CD14-positive monocyte (primary cell): Measurements from ENCODE around the gene LGALSL. TPM values are rescaled to one million over a fixed set of nuclear protein-coding genes. Genes with fewer than 3 reads are reported as not detected.

Experiments
- DNase-seq, 3 donors: peaks; one replicate each; pipeline ENCODE4 v3.0.0-alpha.2; 2011 to 2022
- H2AFZ ChIP-seq: 2 replicates; pipeline ENCODE4 v1.6.0; 2012; ENCODE audit warnings: mild to moderate bottlenecking, low read depth, low read length, inconsistent platforms; ENCODE audit not compliant: insufficient read depth, poor library complexity, severe bottlenecking
- H3K27ac ChIP-seq, 2 donors: 1 replicate in 1 of 2; 2 replicates in 1 of 2; pipeline ENCODE4 v1.5.1; 2012 to 2013; ENCODE audit warnings: low read length in 2 of 2, control low read depth in 1 of 2, inconsistent platforms in 1 of 2, low read depth in 1 of 2, mild to moderate bottlenecking in 1 of 2
- H3K27me3 ChIP-seq, 2 donors: one replicate each; pipeline versions ENCODE4 v1.6.0 to v1.6.1; 2011 to 2013; ENCODE audit warnings: low read length in 2 of 2; ENCODE audit not compliant: control insufficient read depth in 2 of 2, insufficient read depth in 2 of 2
- H3K36me3 ChIP-seq, 2 donors: replicated peaks in 1 of 2; 1 replicate in 1 of 2; 2 replicates in 1 of 2; pipeline versions ENCODE4 v1.5.1 to v1.6.1; 2012 to 2013; ENCODE audit warnings: low read length in 2 of 2, control low read depth in 1 of 2, inconsistent platforms in 1 of 2, mild to moderate bottlenecking in 1 of 2; ENCODE audit not compliant: insufficient read depth in 2 of 2, control insufficient read depth in 1 of 2
- H3K4me1 ChIP-seq, 2 donors: 1 replicate in 1 of 2; 2 replicates in 1 of 2; pipeline versions ENCODE4 v1.5.1 to v1.6.1; 2012 to 2013; ENCODE audit warnings: low read length in 2 of 2, control low read depth in 1 of 2, inconsistent platforms in 1 of 2, mild to moderate bottlenecking in 1 of 2, moderate library complexity in 1 of 2; ENCODE audit not compliant: insufficient read depth in 2 of 2, control insufficient read depth in 1 of 2
- H3K4me2 ChIP-seq: replicated peaks from 2 replicates; pipeline ENCODE3; 2012; ENCODE audit warnings: low read length, moderate library complexity, mild to moderate bottlenecking; ENCODE audit not compliant: poor library complexity, severe bottlenecking; ENCODE audit errors: extremely low read depth
- H3K4me3 ChIP-seq, 3 experiments: fragments of 200-600 bp in 1 of 3; sonication (generic) in 1 of 3; replicated peaks in 1 of 3; 1 replicate in 2 of 3; 2 replicates in 1 of 3; pipeline ENCODE4 v1.5.1; 2011 to 2013; ENCODE audit warnings: low read length in 3 of 3, mild to moderate bottlenecking in 3 of 3, control low read depth in 2 of 3, low read depth in 2 of 3, inconsistent platforms in 1 of 3, moderate library complexity in 1 of 3
- H3K79me2 ChIP-seq: 2 replicates; pipeline ENCODE4 v1.6.0; 2012; ENCODE audit warnings: mild to moderate bottlenecking, control low read depth, inconsistent platforms, low read length, moderate library complexity; ENCODE audit not compliant: insufficient read depth
- H3K9ac ChIP-seq: 2 replicates; pipeline ENCODE4 v1.6.0; 2017; ENCODE audit warnings: low read length, mild to moderate bottlenecking; ENCODE audit not compliant: insufficient read depth, poor library complexity, severe bottlenecking
- H3K9me3 ChIP-seq, 2 donors: replicated peaks in 1 of 2; 1 replicate in 1 of 2; 2 replicates in 1 of 2; pipeline versions ENCODE4 v1.5.1 to v1.6.1; 2012 to 2013; ENCODE audit warnings: low read length in 2 of 2, control low read depth in 1 of 2; ENCODE audit not compliant: control insufficient read depth in 1 of 2, insufficient read depth in 1 of 2
- H4K20me1 ChIP-seq: 2 replicates; pipeline ENCODE4 v1.6.0; 2012; ENCODE audit warnings: mild to moderate bottlenecking, low read length, control low read depth, moderate library complexity; ENCODE audit not compliant: insufficient read depth
- H3K27ac Mint-ChIP-seq, 7 donors: one replicate each; pipeline ENCODE4 v1.8.0; 2020; ENCODE audit warnings: mild to moderate bottlenecking in 7 of 7, mixed read lengths in 7 of 7, moderate library complexity in 6 of 7, inconsistent platforms in 2 of 7
- H3K27me3 Mint-ChIP-seq, 3 donors: one replicate each; pipeline ENCODE4 v1.8.0; 2021 to 2022; ENCODE audit warnings: low read depth in 3 of 3, mild to moderate bottlenecking in 3 of 3, mixed read lengths in 3 of 3, moderate library complexity in 3 of 3, inconsistent platforms in 1 of 3
- H3K36me3 Mint-ChIP-seq, 2 donors: one replicate each; pipeline ENCODE4 v1.8.0; 2020; ENCODE audit warnings: mixed read lengths in 2 of 2, inconsistent platforms in 1 of 2, mild to moderate bottlenecking in 1 of 2
- H3K4me1 Mint-ChIP-seq: one replicate; pipeline ENCODE4 v1.8.0; 2020; ENCODE audit warnings: mild to moderate bottlenecking, mixed read lengths
- H3K4me3 Mint-ChIP-seq, 2 donors: one replicate each; pipeline ENCODE4 v1.8.0; 2020; ENCODE audit warnings: mild to moderate bottlenecking in 2 of 2, mixed read lengths in 2 of 2, moderate library complexity in 1 of 2
- H3K9me3 Mint-ChIP-seq, 7 donors: one replicate each; pipeline ENCODE4 v1.8.0; 2020 to 2022; ENCODE audit warnings: mixed read lengths in 7 of 7, mild to moderate bottlenecking in 6 of 7, moderate library complexity in 6 of 7, inconsistent platforms in 2 of 7
- CTCF ChIP-seq: fragments of 200-600 bp; IDR thresholded peaks from one replicate; pipeline ENCODE4 v1.8.0; 2022; ENCODE audit warnings: antibody characterized with exemption, mild to moderate bottlenecking
- WGBS: methylation state at CpG from one replicate; pipeline ENCODE4 v1.1.5; 2013; ENCODE audit warnings: missing lambda C conversion rate; ENCODE audit not compliant: insufficient coverage; 5-methylcytosine and 5-hydroxymethylcytosine counted together
- intact Hi-C, 2 donors: fragments of 100-400 bp; cut with micrococcal nuclease; formaldehyde crosslinking; loops; one replicate each; pipeline versions ENCODE4 v1.15.0 to v1.15.1; 2023
- polyA plus RNA-seq, 3 donors: library from polyadenylated mRNA; depleted of rRNA in 1 of 3; unstranded in 2 of 3; stranded (reverse) in 1 of 3; fragments of 300-500 nt in 2 of 3; fragments of >200 nt in 1 of 3; fragmentation: Illumina TruSeq in 2 of 3; gene quantifications; 1 replicate in 2 of 3; 2 replicates in 1 of 3; pipeline ENCODE4 v1.2.3, GENCODE V29; 2012 to 2021

The LGALSL gene
- polyA plus RNA-seq, 3 donors: 0.04 to 0.30 (median 0.22) TPM

- peaks cover 16 to 18% of the 10 kb centered on the region in 2 donors for H3K4me1 ChIP-seq
- no peak overlapping the region for H3K9ac ChIP-seq
- H3K27me3 Mint-ChIP-seq: no peaks in the 10 kb centered on the region
- no peaks in the 10 kb centered on the region for H4K20me1 ChIP-seq
- H3K36me3 Mint-ChIP-seq: no peaks in the 10 kb centered on the region
- H3K4me3 ChIP-seq: no peak overlapping the region
- H3K4me1 Mint-ChIP-seq: peaks cover 28% of the 10 kb centered on the region
- TF ChIP-seq CTCF: no peak
- H2AFZ ChIP-seq: no peak overlapping the region
- no peaks in the 10 kb centered on the region for H3K27me3 ChIP-seq
- no peaks in the 10 kb centered on the region for H3K9me3 ChIP-seq
- no peaks in the 10 kb centered on the region for H3K36me3 ChIP-seq
- H3K9me3 Mint-ChIP-seq: peaks cover 0 to 4% (median 0%) of the 10 kb centered on the region in 7 donors
- WGBS: no CpG with 5 or more reads among the region's 3 CpGs
- no peak overlapping the region for H3K4me3 Mint-ChIP-seq
- H3K27ac ChIP-seq: no peak overlapping the region
- H3K4me2 ChIP-seq: no peak overlapping the region
- H3K79me2 ChIP-seq: no peaks in the 10 kb centered on the region
- intact Hi-C loops: no loop called here
- DNase-seq: no peak
- no peak overlapping the region for H3K27ac Mint-ChIP-seq
Observed at GRCh38 chr2:64417624-64418023, 36.3 kb upstream of the LGALSL start.

GRCh38 chr2:64419596-64420165, 34.3 kb upstream of the LGALSL start:
- Histone ChIP-seq H3K4me3 (no peak overlapping the region), H3K27ac (no peak overlapping the region), H2AFZ (no peak overlapping the region), H3K9ac (no peak overlapping the region), H3K27me3 (no peaks in the 10 kb centered on the region), H3K36me3 (no peaks in the 10 kb centered on the region), H3K79me2 (no peaks in the 10 kb centered on the region), H4K20me1 (no peaks in the 10 kb centered on the region), H3K4me1 (peaks cover 8 to 13% of the 10 kb centered on the region in 2 donors), H3K9me3 (no peaks in the 10 kb centered on the region), H3K4me2 (no peak overlapping the region)
- peaks cover 22% of the 10 kb centered on the region for H3K4me1 Mint-ChIP-seq
- intact Hi-C loops: no loop called here
- WGBS: no CpG with 5 or more reads among the region's 2 CpGs
- no peaks in the 10 kb centered on the region for H3K36me3 Mint-ChIP-seq
- peaks cover 0 to 3% (median 0%) of the 10 kb centered on the region in 3 donors for H3K27me3 Mint-ChIP-seq
- no peak overlapping the region for H3K4me3 Mint-ChIP-seq
- H3K9me3 Mint-ChIP-seq: peaks cover 0 to 4% (median 0%) of the 10 kb centered on the region in 7 donors
- TF ChIP-seq CTCF: no peak
- DNase-seq: no peak
- H3K27ac Mint-ChIP-seq: no peak overlapping the region
